Pancreas (tissue), 10 donors: ENCODE measurements around the gene SERINC5. TPM values are rescaled to one million over a fixed set of nuclear protein-coding genes. Genes with fewer than 3 reads are reported as not detected.
A peak's percentile ranks its signal among the peaks of the same experiment; 100 is the strongest.
"Not testable (repeated sequence)": the region's sequence is repeated elsewhere in the genome, so short reads cannot be mapped to it uniquely, and the experiment has no call there.

Source experiments
- ATAC-seq, 4 donors: fragments of 200-7000 bp; cut with Tn5 transposase; one replicate each; pipeline versions ENCODE4 v1.8.0 to v1.9.1; 2020; ENCODE audit warnings: mild to moderate bottlenecking in 4 of 4, moderate library complexity in 4 of 4
- DNase-seq, 6 donors: peaks; one replicate each; pipeline ENCODE4 v3.0.0-alpha.2; 2020
- FAIRE-seq: peaks from 2 replicates; lab custom pipeline; 2012; peaks lifted over from hg19 to GRCh38; lab: Jason Lieb, UNC
- H3K27ac ChIP-seq, 4 donors: fragments of 200-600 bp; sonication (generic); 1 replicate in 3 of 4; 2 replicates in 1 of 4; pipeline versions ENCODE4 v1.5.0 to v1.8.0; 2020
- H3K27me3 ChIP-seq, 4 donors: fragments of 200-600 bp; one replicate each; pipeline ENCODE4 v1.8.0; 2021
- H3K36me3 ChIP-seq, 3 donors: fragments of 200-600 bp; sonication (generic) in 1 of 3; one replicate each; pipeline versions ENCODE4 v1.5.0 to v1.8.0; 2020 to 2021
- H3K4me1 ChIP-seq, 3 donors: fragments of 200-600 bp; one replicate each; pipeline ENCODE4 v1.8.0; 2021
- H3K4me3 ChIP-seq, 4 donors: fragments of 200-600 bp; sonication (generic) in 2 of 4; one replicate each; pipeline versions ENCODE4 v1.5.0 to v1.8.0; 2020 to 2021
- H3K9me3 ChIP-seq, 4 donors: fragments of 200-600 bp; one replicate each; pipeline ENCODE4 v1.8.0; 2021
- WGBS, 2 donors: extraction: QIAGEN DNeasy Blood & Tissue Kit; methylation state at CpG; one replicate each; pipeline ENCODE4 v1.1.7; 2013; 5-methylcytosine and 5-hydroxymethylcytosine counted together
- intact Hi-C, 3 donors: fragments of 100-400 bp; cut with DNase I; formaldehyde crosslinking; loops; one replicate each; pipeline versions ENCODE4 v1.11.1 to v1.14.2; 2022
- polyA plus RNA-seq, 2 donors: library from polyadenylated mRNA; stranded (reverse); fragments of 200-250 nt; gene quantifications; one replicate each; pipeline ENCODE4 v1.2.3, GENCODE V29; 2013
- total RNA-seq, 6 donors: library from RNA; stranded (reverse); fragmentation: NEBNext Ultra II Directional in 4 of 6; extraction: Animal tissue kit (Norgen Biotek cat#: 25700) in 4 of 6; gene quantifications; one replicate each; pipeline versions ENCODE4 v1.2.1 to v1.2.4, GENCODE V29; 2021 to 2023
- TF ChIP-seq, protein P1 (sequence below), 4 donors: fragments of 200-600 bp; sonication (generic) in 3 of 4; IDR thresholded peaks; one replicate each; pipeline versions ENCODE4 v1.5.0 to v1.8.0; 2021; ENCODE audit warnings: antibody characterized with exemption in 4 of 4
- donor health status: healthy with polysubstance abuse.
- donor health status: DM: no; HTN: no; CAD: no; lungs with moderate emphysema.
- donor health status: DM: no; HTN: no; CAD: no.
- donor health status: control.
- donor health status: control.
- donor health status: Bipolar disorder and iron deficiency.
- donor health status: DM: yes; HTN: yes; CAD: no.
- donor health status: DM: no; HTN: no; CAD: no.
- donor health status: DM: no; HTN: no; CAD: no.
- donor health status: DM: yes; HTN: yes; CAD: no.

SERINC5 gene
- total and polyA plus RNA-seq, 8 donors: 3.7 to 43.2 (median 14.8) TPM

DNA sequence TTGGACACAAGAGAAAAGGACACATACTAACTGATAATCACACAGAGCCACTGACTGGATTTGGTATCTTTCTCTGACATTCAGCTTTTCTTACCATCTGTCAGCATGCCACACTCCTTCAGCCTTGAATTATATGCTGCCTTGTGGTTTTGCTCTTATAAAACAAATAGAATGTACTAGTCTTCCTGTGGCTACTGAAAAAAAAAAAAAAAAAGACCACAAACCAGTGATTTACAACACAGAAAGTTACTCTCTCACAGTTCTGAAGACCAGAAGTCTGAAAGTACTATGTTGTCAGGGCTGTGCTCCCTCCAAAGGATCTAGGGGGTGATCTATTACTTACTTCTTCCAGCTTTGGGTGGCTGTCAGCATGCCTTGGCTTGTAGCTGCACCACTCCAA lies 138.4 kb downstream of the SERINC5 start:
- ATAC-seq (no peak), FAIRE-seq (no peak), DNase-seq (no peak)
- no peaks in the 10 kb centered on the region for H3K36me3 ChIP-seq
- no peaks in the 10 kb centered on the region for H3K27me3 ChIP-seq
- TF ChIP-seq, protein P1, sequence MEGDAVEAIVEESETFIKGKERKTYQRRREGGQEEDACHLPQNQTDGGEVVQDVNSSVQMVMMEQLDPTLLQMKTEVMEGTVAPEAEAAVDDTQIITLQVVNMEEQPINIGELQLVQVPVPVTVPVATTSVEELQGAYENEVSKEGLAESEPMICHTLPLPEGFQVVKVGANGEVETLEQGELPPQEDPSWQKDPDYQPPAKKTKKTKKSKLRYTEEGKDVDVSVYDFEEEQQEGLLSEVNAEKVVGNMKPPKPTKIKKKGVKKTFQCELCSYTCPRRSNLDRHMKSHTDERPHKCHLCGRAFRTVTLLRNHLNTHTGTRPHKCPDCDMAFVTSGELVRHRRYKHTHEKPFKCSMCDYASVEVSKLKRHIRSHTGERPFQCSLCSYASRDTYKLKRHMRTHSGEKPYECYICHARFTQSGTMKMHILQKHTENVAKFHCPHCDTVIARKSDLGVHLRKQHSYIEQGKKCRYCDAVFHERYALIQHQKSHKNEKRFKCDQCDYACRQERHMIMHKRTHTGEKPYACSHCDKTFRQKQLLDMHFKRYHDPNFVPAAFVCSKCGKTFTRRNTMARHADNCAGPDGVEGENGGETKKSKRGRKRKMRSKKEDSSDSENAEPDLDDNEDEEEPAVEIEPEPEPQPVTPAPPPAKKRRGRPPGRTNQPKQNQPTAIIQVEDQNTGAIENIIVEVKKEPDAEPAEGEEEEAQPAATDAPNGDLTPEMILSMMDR (IDR thresholded peaks at IDR 0.05): no peak
- no peaks in the 10 kb centered on the region for H3K4me1 ChIP-seq
- intact Hi-C loops: no loop called here
- H3K27ac ChIP-seq: no peak overlapping the region
- no peaks in the 10 kb centered on the region for H3K9me3 ChIP-seq
- H3K4me3 ChIP-seq: no peak overlapping the region

DNA sequence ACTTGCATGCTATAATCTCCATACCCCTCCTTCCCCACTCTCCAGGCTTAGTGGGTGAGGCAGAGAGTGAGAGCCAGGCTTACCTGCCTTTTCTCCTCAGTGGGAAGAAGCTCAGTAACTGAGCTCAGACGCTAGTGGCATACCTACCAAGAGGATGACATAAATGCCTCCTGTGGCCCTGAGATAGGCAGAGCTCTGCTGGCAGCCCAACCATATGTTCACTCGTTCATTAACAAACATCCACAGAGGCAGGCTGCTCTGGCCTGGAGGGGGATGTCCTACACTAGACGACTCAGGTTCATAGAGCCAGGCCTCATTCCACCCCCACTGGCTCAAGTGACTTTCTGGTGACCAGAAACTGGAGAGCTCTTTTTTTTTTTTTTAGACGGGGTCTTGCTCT lies 139.4 kb downstream of the SERINC5 start:
- peak in 2 of 4 donors; percentile 18 to 40 for ATAC-seq
- 63% methylated on average over 4 of the region's 4 CpGs for WGBS, 2 donors

DNA sequence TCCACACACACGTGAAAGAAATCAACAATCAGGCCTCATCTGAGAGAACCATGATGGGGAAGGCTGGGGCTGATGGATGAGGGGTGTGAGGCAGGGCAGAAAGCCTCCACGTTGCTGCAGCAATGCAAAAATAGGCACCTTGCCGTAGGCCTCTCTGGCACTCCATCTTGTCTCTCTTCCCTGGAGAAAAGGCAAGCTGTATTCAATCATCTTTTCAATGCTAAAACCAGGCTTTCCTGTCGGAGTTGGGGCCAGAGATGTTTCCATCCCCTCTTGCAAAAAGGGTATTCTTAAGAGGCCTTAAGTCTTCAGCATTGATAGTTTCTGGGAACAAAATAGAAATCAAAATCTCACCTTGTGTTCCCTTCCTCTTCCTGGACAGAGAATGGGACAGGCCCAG lies 139.8 kb downstream of the SERINC5 start:
- DNase-seq (no peak), ATAC-seq (no peak), FAIRE-seq (no peak)
- Histone ChIP-seq H3K4me3 (no peak overlapping the region), H3K27ac (no peak overlapping the region), H3K4me1 (no peaks in the 10 kb centered on the region), H3K36me3 (no peaks in the 10 kb centered on the region), H3K9me3 (no peaks in the 10 kb centered on the region), H3K27me3 (no peaks in the 10 kb centered on the region)
- 80 to 88% methylated on average over 4 of the region's 4 CpGs for WGBS, 2 donors
- intact Hi-C loops: no loop called here
- TF ChIP-seq, protein P1 (IDR thresholded peaks at IDR 0.05): no peak

More for the DNA sequence above, 139.4 kb downstream of the SERINC5 start:
- Histone ChIP-seq H3K27me3 (no peaks in the 10 kb centered on the region), H3K27ac (no peak overlapping the region), H3K9me3 (no peaks in the 10 kb centered on the region), H3K4me1 (no peaks in the 10 kb centered on the region), H3K36me3 (no peaks in the 10 kb centered on the region), H3K4me3 (no peak overlapping the region)
- TF ChIP-seq, protein P1 (IDR thresholded peaks at IDR 0.05): no peak
- FAIRE-seq (no peak), DNase-seq (no peak)
- intact Hi-C loops: no loop called here

DNA sequence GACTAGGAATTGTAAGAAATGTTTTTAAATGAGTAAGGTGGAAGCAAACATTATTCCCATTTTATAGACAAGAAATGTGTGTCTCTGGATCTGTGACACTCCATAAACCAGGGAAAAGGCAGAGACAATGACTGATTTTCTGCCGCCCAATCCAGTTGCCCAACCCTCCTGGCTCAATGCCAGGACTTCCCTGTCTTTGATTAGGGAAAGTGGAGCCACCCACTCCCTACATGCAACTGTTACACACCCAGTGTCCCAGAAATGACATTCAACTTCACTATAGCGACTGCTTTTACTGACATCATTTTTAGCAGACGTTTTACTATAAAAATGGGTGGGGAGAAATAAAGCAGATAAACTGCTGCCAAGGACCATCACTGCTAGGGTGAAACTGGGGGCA lies 141.0 kb downstream of the SERINC5 start:
- WGBS, 2 donors: 74 to 78% methylated on average over 3 of the region's 3 CpGs
- DNase-seq (no peak), ATAC-seq (no peak), FAIRE-seq (no peak)
- no peaks in the 10 kb centered on the region for H3K9me3 ChIP-seq
- TF ChIP-seq, protein P1 (IDR thresholded peaks at IDR 0.05): no peak
- intact Hi-C loops: no loop called here
- no peaks in the 10 kb centered on the region for H3K4me1 ChIP-seq
- no peak overlapping the region for H3K27ac ChIP-seq
- no peaks in the 10 kb centered on the region for H3K27me3 ChIP-seq
- no peak overlapping the region for H3K4me3 ChIP-seq
- no peaks in the 10 kb centered on the region for H3K36me3 ChIP-seq

DNA sequence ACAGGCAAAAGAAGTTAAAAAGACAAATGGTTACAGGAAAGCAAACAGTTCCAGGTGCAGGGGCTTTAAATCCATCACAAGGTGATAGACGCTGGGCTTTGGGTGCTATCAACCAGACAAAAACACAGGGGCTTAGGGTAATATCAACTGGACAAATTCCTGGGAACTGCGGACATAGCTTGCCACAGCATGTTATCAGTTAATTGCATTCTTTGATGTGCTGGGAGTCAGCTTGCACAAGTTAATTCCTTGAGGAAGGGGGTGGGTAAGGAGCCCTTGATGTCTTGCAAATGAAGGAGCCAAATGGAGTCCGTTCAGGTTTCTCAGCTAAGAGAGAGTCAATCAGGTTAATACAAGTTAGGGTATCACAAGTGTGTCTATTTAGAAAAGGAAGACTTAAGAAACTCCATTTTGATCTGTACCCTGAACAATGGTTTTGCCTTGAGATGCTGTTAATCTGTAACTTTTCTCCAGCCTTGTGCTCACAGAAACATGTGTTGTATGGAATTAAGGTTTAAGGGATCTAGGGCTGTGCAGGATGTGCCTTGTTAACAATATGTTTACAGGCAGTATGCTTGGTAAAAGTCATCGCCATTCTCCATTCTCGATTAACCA lies 144.4 kb downstream of the SERINC5 start:
- H3K4me3 ChIP-seq, H3K27ac ChIP-seq, H3K9me3 ChIP-seq, FAIRE-seq, H3K36me3 ChIP-seq, DNase-seq, intact Hi-C loops, H3K27me3 ChIP-seq, H3K4me1 ChIP-seq: not testable (repeated sequence)
- ATAC-seq: peak in 2 of 4 donors; percentile 29 to 40
- WGBS, 2 donors: 42 to 47% methylated on average over 5 of the region's 5 CpGs
